ENCODE results near the gene KIF21A. TPM values are rescaled to one million over a fixed set of nuclear protein-coding genes. Genes with fewer than 3 reads are reported as not detected.

KIF21A gene
- total RNA-seq, 1 experiment from 2014 or later = 32.7 TPM

GRCh38 chr12:39441963-39442830, 723 bp downstream of the KIF21A start:
- H3K36me3 ChIP-seq (replicated peaks; ENCODE audit: control insufficient read depth, insufficient read depth, low read length) = no peaks in the 10 kb centered on the region
- peaks cover 10% of the 10 kb centered on the region; the same call in 1 of the 2 replicates for H3K27me3 ChIP-seq (ENCODE audit: control insufficient read depth, insufficient read depth, low read length)
- H3K4me3 ChIP-seq (ENCODE audit: insufficient read depth, low read depth, low read length) = peak overlapping the region; percentile 86
- DNase-seq = peak; percentile 52

GRCh38 chr12:39441189-39441962, 1.5 kb downstream of the KIF21A start:
- Histone ChIP-seq H3K36me3 (replicated peaks; ENCODE audit: control insufficient read depth, insufficient read depth, low read length) (no peaks in the 10 kb centered on the region), H3K27me3 (ENCODE audit: control insufficient read depth, insufficient read depth, low read length) (peaks cover 10% of the 10 kb centered on the region; the same call in 1 of the 2 replicates), H3K4me3 (ENCODE audit: insufficient read depth, low read depth, low read length) (no peak overlapping the region)
- DNase-seq = no peak

GRCh38 chr12:39440781-39441180, 2.1 kb downstream of the KIF21A start:
- Histone ChIP-seq H3K27me3 (ENCODE audit: control insufficient read depth, insufficient read depth, low read length) (peaks cover 10% of the 10 kb centered on the region; the same call in 1 of the 2 replicates), H3K4me3 (ENCODE audit: insufficient read depth, low read depth, low read length) (no peak overlapping the region), H3K36me3 (replicated peaks; ENCODE audit: control insufficient read depth, insufficient read depth, low read length) (no peaks in the 10 kb centered on the region)
- DNase-seq = no peak

- Histone ChIP-seq H3K27me3 (ENCODE audit: control insufficient read depth, insufficient read depth, low read length) (peaks cover 10% of the 10 kb centered on the region; the same call in 1 of the 2 replicates), H3K36me3 (replicated peaks; ENCODE audit: control insufficient read depth, insufficient read depth, low read length) (no peaks in the 10 kb centered on the region), H3K4me3 (ENCODE audit: insufficient read depth, low read depth, low read length) (no peak overlapping the region)
- no peak for DNase-seq
Measured at GRCh38 chr12:39440101-39440500, 2.8 kb downstream of the KIF21A start.

- no peak for DNase-seq
- no peaks in the 10 kb centered on the region for H3K36me3 ChIP-seq (replicated peaks; ENCODE audit: control insufficient read depth, insufficient read depth, low read length)
- no peak overlapping the region for H3K4me3 ChIP-seq (ENCODE audit: insufficient read depth, low read depth, low read length)
- H3K27me3 ChIP-seq (ENCODE audit: control insufficient read depth, insufficient read depth, low read length) = no peaks in the 10 kb centered on the region; the same call in 1 of the 2 replicates
Measured at GRCh38 chr12:39435531-39435930, 7.4 kb downstream of the KIF21A start.

GRCh38 chr12:39431797-39432196, 11.1 kb downstream of the KIF21A start:
- DNase-seq = no peak
- H3K4me3 ChIP-seq (ENCODE audit: insufficient read depth, low read depth, low read length) = no peak overlapping the region
- no peaks in the 10 kb centered on the region for H3K36me3 ChIP-seq (replicated peaks; ENCODE audit: control insufficient read depth, insufficient read depth, low read length)
- no peaks in the 10 kb centered on the region; the same call in 1 of the 2 replicates for H3K27me3 ChIP-seq (ENCODE audit: control insufficient read depth, insufficient read depth, low read length)

- H3K4me3 ChIP-seq (ENCODE audit: insufficient read depth, low read depth, low read length) = no peak overlapping the region
- H3K36me3 ChIP-seq (replicated peaks; ENCODE audit: control insufficient read depth, insufficient read depth, low read length) = no peaks in the 10 kb centered on the region
- H3K27me3 ChIP-seq (ENCODE audit: control insufficient read depth, insufficient read depth, low read length) = no peaks in the 10 kb centered on the region; the same call in 1 of the 2 replicates
- no peak for DNase-seq
Measured at GRCh38 chr12:39431002-39431796, 11.7 kb downstream of the KIF21A start.

GRCh38 chr12:39429809-39430208, 13.1 kb downstream of the KIF21A start:
- Histone ChIP-seq H3K4me3 (ENCODE audit: insufficient read depth, low read depth, low read length) (no peak overlapping the region), H3K36me3 (replicated peaks; ENCODE audit: control insufficient read depth, insufficient read depth, low read length) (no peaks in the 10 kb centered on the region), H3K27me3 (ENCODE audit: control insufficient read depth, insufficient read depth, low read length) (no peaks in the 10 kb centered on the region; the same call in 1 of the 2 replicates)
- DNase-seq = no peak

GRCh38 chr12:39427360-39427808, 15.5 kb downstream of the KIF21A start:
- H3K4me3 ChIP-seq (ENCODE audit: insufficient read depth, low read depth, low read length) = no peak overlapping the region
- no peaks in the 10 kb centered on the region for H3K36me3 ChIP-seq (replicated peaks; ENCODE audit: control insufficient read depth, insufficient read depth, low read length)
- no peaks in the 10 kb centered on the region; the same call in 1 of the 2 replicates for H3K27me3 ChIP-seq (ENCODE audit: control insufficient read depth, insufficient read depth, low read length)
- DNase-seq = no peak

- no peak for DNase-seq
Measured at GRCh38 chr12:39426636-39427240, 16.2 kb downstream of the KIF21A start.

GRCh38 chr12:39420043-39420442, 22.9 kb downstream of the KIF21A start:
- DNase-seq = no peak
- Histone ChIP-seq H3K36me3 (replicated peaks; ENCODE audit: control insufficient read depth, insufficient read depth, low read length) (no peaks in the 10 kb centered on the region), H3K4me3 (ENCODE audit: insufficient read depth, low read depth, low read length) (no peak overlapping the region), H3K27me3 (ENCODE audit: control insufficient read depth, insufficient read depth, low read length) (no peaks in the 10 kb centered on the region)

More at GRCh38 chr12:39426636-39427240, 16.2 kb downstream of the KIF21A start:
- H3K36me3 ChIP-seq (replicated peaks; ENCODE audit: control insufficient read depth, insufficient read depth, low read length) = no peaks in the 10 kb centered on the region
- no peaks in the 10 kb centered on the region; the same call in 1 of the 2 replicates for H3K27me3 ChIP-seq (ENCODE audit: control insufficient read depth, insufficient read depth, low read length)
- H3K4me3 ChIP-seq (ENCODE audit: insufficient read depth, low read depth, low read length) = no peak overlapping the region

- H3K27me3 ChIP-seq (ENCODE audit: control insufficient read depth, insufficient read depth, low read length) = no peaks in the 10 kb centered on the region
- DNase-seq = no peak
- H3K4me3 ChIP-seq (ENCODE audit: insufficient read depth, low read depth, low read length) = no peak overlapping the region
- H3K36me3 ChIP-seq (replicated peaks; ENCODE audit: control insufficient read depth, insufficient read depth, low read length) = no peaks in the 10 kb centered on the region
Measured at GRCh38 chr12:39419471-39419870, 23.4 kb downstream of the KIF21A start.

GRCh38 chr12:39417916-39418315, 25.0 kb downstream of the KIF21A start:
- no peak overlapping the region for H3K4me3 ChIP-seq (ENCODE audit: insufficient read depth, low read depth, low read length)
- no peaks in the 10 kb centered on the region for H3K36me3 ChIP-seq (replicated peaks; ENCODE audit: control insufficient read depth, insufficient read depth, low read length)
- no peak for DNase-seq
- H3K27me3 ChIP-seq (ENCODE audit: control insufficient read depth, insufficient read depth, low read length) = peaks cover 6% of the 10 kb centered on the region; the same call in 1 of the 2 replicates

Measured in H7 (cell line).